PC-9 (cell line): ENCODE data around the gene MRPL18. TPM values are rescaled to one million over a fixed set of nuclear protein-coding genes. Genes with fewer than 3 reads are reported as not detected.
"Not testable (repeated sequence)": the region's sequence is repeated elsewhere in the genome, so short reads cannot be mapped to it uniquely, and the experiment has no call there.

Experiments
- BruUV-seq: library from RNA; stranded (reverse); fragments of 400-500 nt; replicated peaks from 2 replicates; lab custom pipeline; 2021; lab: Mats Ljungman, UMichigan
- CTCF ChIA-PET: fragments of 300-600 bp; sonication (Branson Sonifier 250); formaldehyde crosslinking; loops from one replicate; lab custom pipeline; 2022; ENCODE audit warnings: antibody characterized with exemption; lab: Charles Lee
- POLR2A ChIA-PET: fragments of 300-600 bp; sonication (Branson Sonifier 250); formaldehyde crosslinking; loops from one replicate; lab custom pipeline; 2022; ENCODE audit warnings: antibody characterized with exemption; ENCODE audit not compliant: unreplicated experiment; lab: Charles Lee
- DNase-seq, 2 experiments: peaks; one replicate each; pipeline versions ENCODE4 v3.0.0 to v3.0.0-alpha.2; 2015 to 2022; ENCODE audit warnings: mixed read lengths in 1 of 2
- H2AFZ ChIP-seq: fragments of 200-600 bp; sonication (generic); 2 replicates; pipeline ENCODE4 v1.8.1; 2017; ENCODE audit warnings: antibody characterized with exemption
- H3F3A ChIP-seq: fragments of 200-600 bp; sonication (generic); 2 replicates; pipeline ENCODE4 v1.8.1; 2017; ENCODE audit warnings: antibody characterized with exemption, mild to moderate bottlenecking, low read depth; ENCODE audit not compliant: insufficient read depth
- H3K27ac ChIP-seq: fragments of 200-600 bp; sonication (generic); 2 replicates; pipeline ENCODE4 v1.6.1; 2016; ENCODE audit warnings: mixed run types
- H3K27me3 ChIP-seq: fragments of 200-600 bp; sonication (generic); 2 replicates; pipeline ENCODE4 v1.6.1; 2016; ENCODE audit warnings: low read depth, mixed run types; ENCODE audit not compliant: insufficient read depth
- H3K36me3 ChIP-seq: fragments of 200-600 bp; sonication (generic); 2 replicates; pipeline ENCODE4 v1.6.1; 2016; ENCODE audit warnings: low read depth, mixed run types
- H3K4me1 ChIP-seq: fragments of 200-600 bp; sonication (generic); replicated peaks from 2 replicates; pipeline ENCODE4 v1.6.1; 2016; ENCODE audit warnings: mixed run types; ENCODE audit not compliant: insufficient read depth
- H3K4me2 ChIP-seq: fragments of 200-600 bp; sonication (generic); 2 replicates; pipeline ENCODE4 v1.6.1; 2017; ENCODE audit warnings: mixed run types
- H3K4me3 ChIP-seq: fragments of 200-600 bp; sonication (generic); 2 replicates; pipeline ENCODE4 v1.6.1; 2016; ENCODE audit warnings: mixed run types
- H3K79me2 ChIP-seq: fragments of 200-600 bp; sonication (generic); 2 replicates; pipeline ENCODE4 v1.6.1; 2017; ENCODE audit warnings: low read depth, mixed run types
- H3K9me2 ChIP-seq: fragments of 200-600 bp; sonication (generic); 2 replicates; pipeline ENCODE4 v1.8.1; 2017; ENCODE audit warnings: mild to moderate bottlenecking; ENCODE audit not compliant: insufficient read depth
- H3K9me3 ChIP-seq: fragments of 200-600 bp; sonication (generic); 2 replicates; pipeline ENCODE4 v1.8.1; 2016; ENCODE audit warnings: low read depth; ENCODE audit not compliant: insufficient read depth
- H4K20me1 ChIP-seq: fragments of 200-600 bp; sonication (generic); 2 replicates; pipeline ENCODE4 v1.8.1; 2017; ENCODE audit not compliant: insufficient read depth
- EZH2 ChIP-seq: fragments of 200-600 bp; sonication (generic); IDR thresholded peaks from 2 replicates; pipeline ENCODE4 v1.8.0; 2017; ENCODE audit warnings: antibody characterized with exemption, low read depth
- intact Hi-C: fragments of 100-400 bp; cut with micrococcal nuclease; formaldehyde crosslinking; loops from one replicate; pipeline ENCODE4 v1.10.0; 2022; ENCODE audit not compliant: unreplicated experiment
- total RNA-seq: library from RNA; stranded (reverse); gene quantifications from 2 replicates; pipeline ENCODE4 v1.2.3, GENCODE V29; 2021
- TF ChIP-seq, protein P1 (sequence below): fragments of 200-600 bp; sonication (generic); conservative IDR thresholded peaks from 2 replicates; pipeline ENCODE4 v1.6.1; 2017; ENCODE audit warnings: mixed run types, antibody characterized with exemption, mild to moderate bottlenecking, moderate library complexity

MRPL18 gene
- total RNA-seq, 1 experiment from 2014 or later = 54.4 TPM

DNA sequence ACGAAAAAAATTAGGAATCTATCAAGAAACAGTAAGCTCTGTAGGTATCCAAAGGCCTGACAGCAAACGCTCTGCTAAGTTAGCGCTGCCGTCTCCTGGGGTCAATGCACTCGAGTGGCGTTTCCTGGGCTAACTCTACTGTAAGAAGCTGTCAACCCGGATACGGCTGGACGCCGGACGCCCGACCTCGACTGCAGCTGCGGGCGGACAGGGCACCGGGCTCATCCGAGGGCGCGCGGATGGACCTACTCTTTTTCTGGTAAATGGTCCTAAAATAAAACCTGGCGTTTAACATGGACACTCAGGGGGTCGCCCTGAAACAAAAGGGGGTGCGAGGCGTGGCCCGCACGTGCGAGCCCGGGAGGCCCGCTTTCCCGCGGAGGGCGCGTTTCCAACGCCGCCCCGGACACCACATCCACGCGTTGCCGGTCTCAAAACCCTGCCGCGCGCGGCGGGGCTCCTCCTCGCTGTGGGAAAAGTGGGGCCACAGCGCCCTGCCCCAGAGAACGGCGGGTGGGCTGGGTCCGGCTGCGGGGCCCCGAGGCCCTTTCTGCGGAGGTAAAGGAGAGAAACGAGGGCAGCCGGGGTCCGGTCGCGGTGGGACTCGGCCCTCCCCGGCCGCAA is 1.4 kb upstream of the MRPL18 start:
- ChIA-PET POLR2A (interaction anchor here (0.6 kb wide), 1 partner anchor 10 kb away, joined by 5 read pairs; no protein-coding TSS in a partner anchor), CTCF (no interaction called here)
- no peaks in the 10 kb centered on the region for H3K9me3 ChIP-seq
- peak overlapping the region; percentile 45 for H3K27ac ChIP-seq
- H3F3A ChIP-seq = peaks cover 17% of the 10 kb centered on the region
- H2AFZ ChIP-seq = peak overlapping the region; percentile 76
- H3K27me3 ChIP-seq = no peaks in the 10 kb centered on the region
- H3K9me2 ChIP-seq = no peaks in the 10 kb centered on the region
- H3K36me3 ChIP-seq = peaks cover 38% of the 10 kb centered on the region
- TF ChIP-seq EZH2 = no peak
- TF ChIP-seq, protein P1, sequence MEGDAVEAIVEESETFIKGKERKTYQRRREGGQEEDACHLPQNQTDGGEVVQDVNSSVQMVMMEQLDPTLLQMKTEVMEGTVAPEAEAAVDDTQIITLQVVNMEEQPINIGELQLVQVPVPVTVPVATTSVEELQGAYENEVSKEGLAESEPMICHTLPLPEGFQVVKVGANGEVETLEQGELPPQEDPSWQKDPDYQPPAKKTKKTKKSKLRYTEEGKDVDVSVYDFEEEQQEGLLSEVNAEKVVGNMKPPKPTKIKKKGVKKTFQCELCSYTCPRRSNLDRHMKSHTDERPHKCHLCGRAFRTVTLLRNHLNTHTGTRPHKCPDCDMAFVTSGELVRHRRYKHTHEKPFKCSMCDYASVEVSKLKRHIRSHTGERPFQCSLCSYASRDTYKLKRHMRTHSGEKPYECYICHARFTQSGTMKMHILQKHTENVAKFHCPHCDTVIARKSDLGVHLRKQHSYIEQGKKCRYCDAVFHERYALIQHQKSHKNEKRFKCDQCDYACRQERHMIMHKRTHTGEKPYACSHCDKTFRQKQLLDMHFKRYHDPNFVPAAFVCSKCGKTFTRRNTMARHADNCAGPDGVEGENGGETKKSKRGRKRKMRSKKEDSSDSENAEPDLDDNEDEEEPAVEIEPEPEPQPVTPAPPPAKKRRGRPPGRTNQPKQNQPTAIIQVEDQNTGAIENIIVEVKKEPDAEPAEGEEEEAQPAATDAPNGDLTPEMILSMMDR = no peak
- H3K4me1 ChIP-seq = peaks cover 25% of the 10 kb centered on the region
- BruUV-seq = TSS peak; percentile 60
- peaks cover 45% of the 10 kb centered on the region for H4K20me1 ChIP-seq
- DNase-seq = peak in 1 of 2 experiments; percentile 7
- H3K79me2 ChIP-seq = peaks cover 87% of the 10 kb centered on the region
- peak overlapping the region; percentile 78 for H3K4me2 ChIP-seq
- intact Hi-C loops = loop anchor here (1.0 to 10.0 kb wide), 3 partner anchors 26 to 186 kb away; partner anchors contain the start of genes ACAT2 and SOD2
- peak overlapping the region; percentile 86 for H3K4me3 ChIP-seq

DNA sequence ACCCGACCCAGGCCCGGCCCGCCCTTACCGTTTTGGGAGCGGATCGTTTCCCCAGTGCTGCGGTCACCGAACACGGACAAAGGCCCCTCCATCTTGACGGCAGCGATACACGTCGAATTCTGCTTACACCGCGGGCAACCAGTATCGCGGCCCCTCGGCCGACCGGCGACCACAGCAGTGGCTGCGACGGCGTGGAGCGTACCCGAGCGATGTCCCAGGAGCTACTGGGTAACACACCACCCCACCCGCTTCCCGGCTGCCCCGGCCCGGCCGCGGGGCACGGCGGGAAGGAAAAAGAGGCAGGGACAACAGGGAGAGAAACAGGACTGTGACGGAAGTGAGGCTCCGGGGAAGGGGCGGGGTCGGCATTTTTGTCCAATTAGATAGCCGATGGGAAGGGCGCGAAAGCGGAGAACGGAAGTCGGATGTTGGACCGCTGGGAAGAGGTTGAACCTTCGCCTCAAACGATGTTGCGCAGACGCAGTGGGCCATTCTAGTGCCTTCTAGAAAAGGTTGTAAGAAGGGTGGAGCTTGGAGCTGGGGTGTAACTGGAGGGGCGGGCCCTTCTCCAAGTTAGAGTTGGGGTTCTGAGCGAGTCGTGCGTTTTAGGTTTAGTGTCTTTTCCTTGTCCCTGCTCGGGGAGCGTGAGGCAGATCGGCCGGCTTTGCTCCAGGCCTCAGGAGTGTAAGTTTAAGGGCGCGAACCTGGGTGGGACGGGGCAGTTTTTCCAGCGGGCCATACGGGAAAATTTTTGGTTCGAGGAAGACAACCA is 704 bp upstream of the MRPL18 start, which contains the start of gene TCP1:
TCP1 (minus strand) TSS at position 226 of the 772 bp plus-strand sequence; CDS start at position 92, 134 bp downstream.
- peaks cover 33% of the 10 kb centered on the region for H3K36me3 ChIP-seq
- H3K4me1 ChIP-seq = peaks cover 25% of the 10 kb centered on the region
- H2AFZ ChIP-seq = peak within 1 kb of the TSS; percentile 93
- no peak for TF ChIP-seq EZH2
- TF ChIP-seq, protein P1 = no peak
- BruUV-seq = no TSS peak
- peaks cover 88% of the 10 kb centered on the region for H3K79me2 ChIP-seq
- intact Hi-C loops = loop anchor here (1.0 to 10.0 kb wide), 4 partner anchors 27 to 185 kb away; partner anchors contain the start of genes ACAT2, SOD2 and WTAP
- no peaks in the 10 kb centered on the region for H3K9me2 ChIP-seq
- peaks cover 38% of the 10 kb centered on the region for H4K20me1 ChIP-seq
- H3K4me2 ChIP-seq = peak within 1 kb of the TSS; percentile 98
- H3K27ac ChIP-seq = peak within 1 kb of the TSS; percentile 82
- H3K27me3 ChIP-seq = no peaks in the 10 kb centered on the region
- peak; percentile 95 to 97 for DNase-seq
- ChIA-PET CTCF (no interaction called here), POLR2A (interaction anchor here (0.6 to 0.7 kb wide), 5 partner anchors 11 to 583 kb away, joined by 3 to 10 read pairs (median 3); partner anchors contain the start of gene ACAT2)
- peak within 1 kb of the TSS; percentile 86 for H3K4me3 ChIP-seq
- peaks cover 21% of the 10 kb centered on the region for H3F3A ChIP-seq
- no peaks in the 10 kb centered on the region for H3K9me3 ChIP-seq

DNA sequence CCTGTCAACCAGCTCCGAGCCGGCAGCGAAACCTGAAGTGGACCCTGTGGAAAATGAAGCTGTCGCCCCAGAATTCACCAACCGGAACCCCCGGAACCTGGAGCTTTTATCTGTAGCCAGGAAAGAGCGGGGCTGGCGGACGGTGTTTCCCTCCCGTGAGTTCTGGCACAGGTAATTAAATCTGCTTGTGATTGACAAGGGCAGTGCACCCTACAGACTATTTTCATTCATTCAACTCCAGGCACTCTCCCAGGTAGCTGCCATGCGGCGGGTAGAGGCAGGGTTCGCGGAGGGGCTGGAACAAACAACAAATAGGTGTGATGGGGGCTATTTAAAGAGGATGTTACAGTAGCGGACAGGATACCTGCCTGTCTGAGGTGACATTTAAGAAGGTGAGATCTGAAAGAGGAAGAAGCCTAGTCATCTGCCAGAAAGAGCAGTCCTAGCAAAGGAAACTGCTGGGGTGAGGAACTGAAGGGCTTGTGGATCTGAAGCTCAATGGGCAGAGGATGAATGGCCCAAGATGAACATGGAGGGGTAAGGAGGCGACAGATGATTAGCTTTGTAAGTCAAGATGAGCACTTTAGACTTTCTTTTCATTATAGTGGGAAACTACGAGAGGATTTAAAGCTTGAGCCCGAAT is 810 bp downstream of the MRPL18 start:
- peaks cover 19% of the 10 kb centered on the region for H3K36me3 ChIP-seq
- H3K79me2 ChIP-seq = peaks cover 73% of the 10 kb centered on the region
- H3K9me2 ChIP-seq = no peaks in the 10 kb centered on the region
- ChIA-PET CTCF (no interaction called here), POLR2A (interaction anchor here (0.6 kb wide), 1 partner anchor 73 kb away, joined by 8 read pairs; no protein-coding TSS in a partner anchor)
- no peaks in the 10 kb centered on the region for H3K9me3 ChIP-seq
- TF ChIP-seq, protein P1 = no peak
- TF ChIP-seq EZH2 = no peak
- peak overlapping the region; percentile 93 for H2AFZ ChIP-seq
- no peak for DNase-seq
- H3K27ac ChIP-seq = peak overlapping the region; percentile 82
- peaks cover 25% of the 10 kb centered on the region for H3K4me1 ChIP-seq
- H3K27me3 ChIP-seq = no peaks in the 10 kb centered on the region
- H3K4me3 ChIP-seq = peak overlapping the region; percentile 86
- BruUV-seq = no TSS peak
- peak overlapping the region; percentile 98 for H3K4me2 ChIP-seq
- H4K20me1 ChIP-seq = peaks cover 27% of the 10 kb centered on the region
- intact Hi-C loops = loop anchor here (2.0 kb wide), 1 partner anchor 64 kb away; the partner anchor contains the start of gene WTAP
- peaks cover 15% of the 10 kb centered on the region for H3F3A ChIP-seq

DNA sequence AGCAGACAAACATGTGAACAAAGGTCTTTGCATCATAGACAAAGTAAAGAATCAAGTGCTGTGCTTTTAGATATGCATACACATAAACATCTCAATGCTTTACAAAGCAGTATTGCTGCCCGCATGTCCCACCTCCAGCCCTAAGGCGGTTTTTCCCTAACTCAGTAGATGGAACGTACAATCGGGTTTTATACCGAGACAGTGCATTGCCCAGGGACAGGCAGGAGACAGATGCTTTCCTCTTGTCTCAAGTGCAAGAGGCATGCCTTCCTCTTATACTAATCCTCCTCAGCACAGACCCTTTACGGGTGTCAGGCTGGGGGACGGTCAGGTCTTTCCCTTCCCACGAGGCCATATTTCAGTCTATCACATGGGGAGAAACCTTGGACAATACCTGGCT is 4.7 kb downstream of the MRPL18 start:
- intact Hi-C loops, H3K9me3 ChIP-seq: not testable (repeated sequence)

More for the DNA sequence above, 4.7 kb downstream of the MRPL18 start:
- Histone ChIP-seq H3K79me2 (peaks cover 39% of the 10 kb centered on the region), H3K27ac (peak overlapping the region; percentile 24; the same call in 1 of the 2 replicates), H3F3A (peaks cover 25% of the 10 kb centered on the region), H3K36me3 (peaks cover 18% of the 10 kb centered on the region), H3K4me1 (peaks cover 17% of the 10 kb centered on the region)
- H2AFZ ChIP-seq, H3K4me2 ChIP-seq, H3K27me3 ChIP-seq, H3K9me2 ChIP-seq, POLR2A ChIA-PET, H3K4me3 ChIP-seq, BruUV-seq, CTCF ChIA-PET, DNase-seq, H4K20me1 ChIP-seq: not testable (repeated sequence)
